Measurements from ENCODE around the gene NKX6-1. TPM values are rescaled to one million over a fixed set of nuclear protein-coding genes. Genes with fewer than 3 reads are reported as not detected.

The NKX6-1 gene
- polyA plus RNA-seq, 6 donors from 2014 or later = not detected

- H3K4me3 Mint-ChIP-seq = peak overlapping the region in 5 of 8 donors; percentile 47 to 80 (median 66)
- DNase-seq (no peak), ATAC-seq (ENCODE audit: low read depth in 2 of 2) (no peak)
- peaks cover 69 to 80% (median 77%) of the 10 kb centered on the region in 3 donors for H3K27me3 Mint-ChIP-seq
- peak overlapping the region in 4 of 6 donors; percentile 45 to 93 (median 56) for H3K27ac Mint-ChIP-seq
- H3K36me3 Mint-ChIP-seq = peaks cover 14 to 26% of the 10 kb centered on the region in 2 donors
- H3K9me3 Mint-ChIP-seq = peaks cover 0 to 58% (median 24%) of the 10 kb centered on the region in 7 donors
- H3K4me1 Mint-ChIP-seq = peaks cover 24 to 35% (median 35%) of the 10 kb centered on the region in 3 donors
These were observed 2.8 kb downstream of the NKX6-1 start for GRCh38 chr4:84496331-84496705.

GRCh38 chr4:84495794-84496261 is 3.3 kb downstream of the NKX6-1 start:
- peak overlapping the region in 4 of 6 donors; percentile 76 to 94 (median 88) for H3K27ac Mint-ChIP-seq
- H3K9me3 Mint-ChIP-seq = peaks cover 0 to 58% (median 24%) of the 10 kb centered on the region in 7 donors
- H3K36me3 Mint-ChIP-seq = peaks cover 14 to 26% of the 10 kb centered on the region in 2 donors
- H3K4me1 Mint-ChIP-seq = peaks cover 24 to 35% (median 35%) of the 10 kb centered on the region in 3 donors
- ATAC-seq (ENCODE audit: low read depth in 2 of 2) (no peak), DNase-seq (no peak)
- peak overlapping the region in 5 of 8 donors; percentile 29 to 65 (median 56) for H3K4me3 Mint-ChIP-seq
- peaks cover 69 to 80% (median 77%) of the 10 kb centered on the region in 3 donors for H3K27me3 Mint-ChIP-seq

- Mint-ChIP-seq H3K9me3 (peaks cover 0 to 55% (median 20%) of the 10 kb centered on the region in 7 donors), H3K27me3 (peaks cover 67 to 80% (median 77%) of the 10 kb centered on the region in 3 donors), H3K4me1 (peaks cover 24 to 35% (median 35%) of the 10 kb centered on the region in 3 donors), H3K4me3 (peak overlapping the region in 4 of 8 donors; percentile 55 to 65 (median 58)), H3K27ac (peak overlapping the region in 4 of 6 donors; percentile 82 to 94 (median 88)), H3K36me3 (peaks cover 11 to 22% of the 10 kb centered on the region in 2 donors)
- DNase-seq (no peak), ATAC-seq (ENCODE audit: low read depth in 2 of 2) (no peak)
These were observed 3.8 kb downstream of the NKX6-1 start for GRCh38 chr4:84495118-84495793.

GRCh38 chr4:84494531-84494930 is 4.6 kb downstream of the NKX6-1 start:
- Mint-ChIP-seq H3K27me3 (peaks cover 66 to 80% (median 77%) of the 10 kb centered on the region in 3 donors), H3K4me3 (peak overlapping the region in 2 of 8 donors; percentile 40 to 53), H3K27ac (no peak overlapping the region), H3K36me3 (peaks cover 6 to 15% of the 10 kb centered on the region in 2 donors), H3K4me1 (peaks cover 24 to 31% (median 28%) of the 10 kb centered on the region in 3 donors), H3K9me3 (peaks cover 0 to 48% (median 13%) of the 10 kb centered on the region in 7 donors)
- ATAC-seq (ENCODE audit: low read depth in 2 of 2) (no peak), DNase-seq (no peak)

GRCh38 chr4:84494076-84494475 is 5.0 kb downstream of the NKX6-1 start:
- Mint-ChIP-seq H3K4me1 (peaks cover 22 to 28% (median 24%) of the 10 kb centered on the region in 3 donors), H3K36me3 (peaks cover 6 to 11% of the 10 kb centered on the region in 2 donors), H3K4me3 (peak overlapping the region in 5 of 8 donors; percentile 53 to 87 (median 71)), H3K9me3 (peaks cover 0 to 46% (median 13%) of the 10 kb centered on the region in 7 donors), H3K27me3 (peaks cover 68 to 80% (median 77%) of the 10 kb centered on the region in 3 donors), H3K27ac (peak overlapping the region in 3 of 6 donors; percentile 49 to 94 (median 77))
- no peak for DNase-seq
- ATAC-seq (ENCODE audit: low read depth in 2 of 2) = no peak

- Mint-ChIP-seq H3K9me3 (peaks cover 0 to 41% (median 13%) of the 10 kb centered on the region in 7 donors), H3K4me1 (peaks cover 14 to 20% (median 16%) of the 10 kb centered on the region in 3 donors), H3K4me3 (peak overlapping the region in 7 of 8 donors; percentile 53 to 87 (median 71)), H3K27me3 (peaks cover 66 to 77% (median 74%) of the 10 kb centered on the region in 3 donors), H3K27ac (peak overlapping the region in 4 of 6 donors; percentile 77 to 94 (median 86)), H3K36me3 (peaks cover 6% of the 10 kb centered on the region in 2 donors)
- ATAC-seq (ENCODE audit: low read depth in 2 of 2) = peak; percentile 48 to 63
- DNase-seq = no peak
These were observed 5.8 kb downstream of the NKX6-1 start for GRCh38 chr4:84493092-84493850.

- H3K9me3 Mint-ChIP-seq = peaks cover 0 to 41% (median 13%) of the 10 kb centered on the region in 7 donors
- ATAC-seq (ENCODE audit: low read depth in 2 of 2) (no peak), DNase-seq (no peak)
- peak overlapping the region in 1 of 8 donors; percentile 59 for H3K4me3 Mint-ChIP-seq
- peaks cover 6% of the 10 kb centered on the region in 2 donors for H3K36me3 Mint-ChIP-seq
- peaks cover 68 to 78% (median 73%) of the 10 kb centered on the region in 3 donors for H3K27me3 Mint-ChIP-seq
- peak overlapping the region in 2 of 6 donors; percentile 77 to 86 for H3K27ac Mint-ChIP-seq
- peaks cover 14 to 19% (median 16%) of the 10 kb centered on the region in 3 donors for H3K4me1 Mint-ChIP-seq
These were observed 6.4 kb downstream of the NKX6-1 start for GRCh38 chr4:84492737-84493091.

- Mint-ChIP-seq H3K4me3 (peak overlapping the region in 2 of 8 donors; percentile 45 to 51), H3K27me3 (peaks cover 70 to 80% (median 77%) of the 10 kb centered on the region in 3 donors), H3K27ac (peak overlapping the region in 1 of 6 donors; percentile 42), H3K36me3 (peaks cover 6% of the 10 kb centered on the region in 2 donors), H3K9me3 (peaks cover 0 to 41% (median 13%) of the 10 kb centered on the region in 7 donors), H3K4me1 (peaks cover 14 to 19% (median 16%) of the 10 kb centered on the region in 3 donors)
- no peak for ATAC-seq (ENCODE audit: low read depth in 2 of 2)
- DNase-seq = no peak
These were observed 6.8 kb downstream of the NKX6-1 start for GRCh38 chr4:84492290-84492689.

GRCh38 chr4:84491481-84491880 is 7.6 kb downstream of the NKX6-1 start:
- H3K27ac Mint-ChIP-seq = no peak overlapping the region
- peaks cover 6% of the 10 kb centered on the region in 2 donors for H3K36me3 Mint-ChIP-seq
- DNase-seq (no peak), ATAC-seq (ENCODE audit: low read depth in 2 of 2) (no peak)
- peak overlapping the region in 2 of 8 donors; percentile 22 to 44 for H3K4me3 Mint-ChIP-seq
- peaks cover 0 to 39% (median 15%) of the 10 kb centered on the region in 7 donors for H3K9me3 Mint-ChIP-seq
- H3K27me3 Mint-ChIP-seq = peaks cover 77 to 80% (median 77%) of the 10 kb centered on the region in 3 donors
- peaks cover 7 to 16% (median 10%) of the 10 kb centered on the region in 3 donors for H3K4me1 Mint-ChIP-seq

GRCh38 chr4:84490663-84491062 is 8.4 kb downstream of the NKX6-1 start:
- no peak for ATAC-seq (ENCODE audit: low read depth in 2 of 2)
- peaks cover 0 to 31% (median 12%) of the 10 kb centered on the region in 7 donors for H3K9me3 Mint-ChIP-seq
- no peak overlapping the region for H3K4me3 Mint-ChIP-seq
- peaks cover 4 to 5% of the 10 kb centered on the region in 2 donors for H3K36me3 Mint-ChIP-seq
- H3K27me3 Mint-ChIP-seq = peaks cover 77 to 82% (median 80%) of the 10 kb centered on the region in 3 donors
- H3K4me1 Mint-ChIP-seq = peaks cover 7 to 14% (median 10%) of the 10 kb centered on the region in 3 donors
- no peak overlapping the region for H3K27ac Mint-ChIP-seq
- DNase-seq = no peak

- peaks cover 3 to 28% (median 17%) of the 10 kb centered on the region in 7 donors for H3K9me3 Mint-ChIP-seq
- no peak overlapping the region for H3K27ac Mint-ChIP-seq
- ATAC-seq (ENCODE audit: low read depth in 2 of 2) (no peak), DNase-seq (no peak)
- peaks cover 4 to 10% (median 5%) of the 10 kb centered on the region in 3 donors for H3K4me1 Mint-ChIP-seq
- H3K4me3 Mint-ChIP-seq = peak overlapping the region in 1 of 8 donors; percentile 58
- peaks cover 73 to 94% (median 86%) of the 10 kb centered on the region in 3 donors for H3K27me3 Mint-ChIP-seq
- H3K36me3 Mint-ChIP-seq = peaks cover 0 to 13% of the 10 kb centered on the region in 2 donors
These were observed 14.9 kb downstream of the NKX6-1 start for GRCh38 chr4:84484236-84484635.

GRCh38 chr4:84483688-84484087 is 15.4 kb downstream of the NKX6-1 start:
- H3K4me3 Mint-ChIP-seq = peak overlapping the region in 1 of 8 donors; percentile 89
- no peak for DNase-seq
- H3K36me3 Mint-ChIP-seq = peaks cover 0 to 13% of the 10 kb centered on the region in 2 donors
- peaks cover 3 to 26% (median 17%) of the 10 kb centered on the region in 7 donors for H3K9me3 Mint-ChIP-seq
- H3K27ac Mint-ChIP-seq = peak overlapping the region in 2 of 6 donors; percentile 33 to 85
- H3K27me3 Mint-ChIP-seq = peaks cover 74 to 94% (median 87%) of the 10 kb centered on the region in 3 donors
- ATAC-seq (ENCODE audit: low read depth in 2 of 2) = no peak
- H3K4me1 Mint-ChIP-seq = peaks cover 4 to 10% (median 5%) of the 10 kb centered on the region in 3 donors

Data from naive B cell (primary cell).